KBM-7 (cell line): ENCODE measurements around the gene COPS3.
"Not testable (repeated sequence)": the region's sequence is repeated elsewhere in the genome, so short reads cannot be mapped to it uniquely, and the experiment has no call there.

ENCODE experiments used
- DNase-seq: peaks from one replicate; pipeline ENCODE4 v3.0.0-alpha.2; 2015
- in situ Hi-C: fragments of 300-500 bp; cut with MboI; formaldehyde crosslinking; loops from 2 replicates; pipeline ENCODE4 v1.14.3; 2020; ENCODE audit warnings: low sequenced_read_pairs, low pct_unique_long_range_greater_than_20kb, mixed read lengths

The COPS3 gene

DNA sequence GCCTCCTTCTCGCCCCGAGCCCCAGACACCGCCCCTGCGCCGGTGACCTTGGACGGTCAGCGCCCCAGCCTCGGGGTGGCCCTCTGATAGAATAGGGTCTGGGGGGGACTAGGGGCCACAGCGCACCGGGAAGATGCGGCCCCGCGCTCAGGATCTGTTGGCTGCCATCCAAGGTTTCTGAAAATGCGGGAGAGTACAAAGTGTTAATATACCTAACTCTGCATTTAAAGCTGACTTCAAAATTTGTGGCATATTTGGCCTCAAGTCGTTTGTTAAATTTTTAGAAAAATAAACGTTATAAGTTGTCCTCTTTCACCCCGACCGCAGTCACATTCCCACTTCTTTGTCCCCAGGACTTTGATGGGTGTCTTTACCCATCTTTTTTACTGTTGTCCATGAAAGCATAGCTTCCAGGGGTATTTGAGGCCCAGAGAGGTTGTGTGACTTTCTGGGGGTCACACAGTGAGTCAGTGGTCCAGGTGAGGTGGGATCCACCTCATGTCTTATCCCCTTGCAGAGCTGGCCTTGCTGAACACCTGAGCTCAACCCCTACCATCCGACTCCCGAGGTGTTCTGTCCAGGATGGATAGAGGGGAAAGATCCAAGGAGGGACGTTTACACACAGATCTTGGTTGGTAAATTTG lies 22.9 kb upstream of the COPS3 start:
- no peak for DNase-seq
- in situ Hi-C loops = loop anchor here (25.0 kb wide), 1 partner anchor 292 kb away; no protein-coding TSS in a partner anchor

DNA sequence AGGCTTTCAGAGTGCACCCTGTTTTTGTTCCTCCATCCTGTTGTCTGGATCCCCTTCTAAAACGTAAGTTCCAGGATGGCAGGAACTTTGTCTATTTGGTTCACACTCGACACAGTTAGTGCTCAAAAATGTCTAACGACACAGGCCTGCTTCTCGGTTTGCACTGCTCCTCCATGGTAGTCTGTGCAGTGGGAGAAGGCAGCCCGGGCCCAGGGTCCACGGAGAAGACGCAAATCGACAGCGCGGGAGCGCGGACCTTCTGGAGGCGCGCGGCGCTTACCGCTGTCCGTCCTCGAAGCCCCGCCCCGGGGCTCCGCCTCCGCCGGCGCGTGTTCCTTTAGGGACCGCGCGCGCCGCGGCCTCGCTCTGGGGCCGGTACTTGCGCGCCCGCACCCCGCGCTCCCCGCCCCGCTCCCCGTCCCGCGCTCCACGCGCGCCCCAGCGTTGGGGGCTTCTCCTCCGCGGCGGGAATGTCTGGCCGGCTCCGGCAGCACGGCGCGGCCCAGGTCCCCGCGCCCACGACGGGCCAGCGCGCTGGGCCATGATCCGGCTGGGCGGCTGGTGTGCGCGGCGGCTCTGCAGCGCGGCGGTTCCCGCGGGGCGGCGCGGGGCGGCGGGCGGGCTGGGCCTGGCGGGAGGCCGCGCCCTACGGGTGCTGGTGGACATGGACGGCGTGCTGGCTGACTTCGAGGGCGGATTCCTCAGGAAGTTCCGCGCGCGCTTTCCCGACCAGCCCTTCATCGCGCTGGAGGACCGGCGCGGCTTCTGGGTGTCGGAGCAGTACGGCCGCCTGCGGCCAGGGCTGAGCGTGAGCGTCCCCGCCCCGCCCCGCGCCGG lies 22.2 kb upstream of the COPS3 start, which contains the start of gene NT5M:
Gene NT5M (plus strand): TSS at position 364 of the 837 bp plus-strand sequence. CDS start 178 bp downstream, at position 542.
- in situ Hi-C loops = loop anchor here (25.0 kb wide), 1 partner anchor 291 kb away; no protein-coding TSS in a partner anchor
- DNase-seq = peak; percentile 75

DNA sequence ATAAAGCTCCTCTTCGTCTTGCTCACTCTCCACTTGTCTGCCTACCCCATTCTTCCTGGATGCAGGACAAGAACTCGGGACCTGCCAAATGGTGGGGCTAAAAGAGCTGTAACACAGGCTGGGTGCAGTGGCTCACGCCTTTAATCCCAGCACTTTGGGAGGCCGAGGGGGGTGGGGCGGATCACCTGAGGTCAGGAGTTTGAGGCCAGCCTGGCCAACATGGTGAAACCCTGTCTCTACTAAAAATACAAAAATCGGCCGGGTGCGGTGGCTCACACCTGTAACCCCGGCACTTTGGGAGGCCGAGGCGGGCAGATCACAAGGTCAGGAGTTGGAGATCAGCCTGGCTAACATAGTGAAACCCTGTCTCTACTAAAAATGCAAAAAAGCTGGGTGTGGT lies 20.6 kb upstream of the COPS3 start:
- not testable (repeated sequence) for DNase-seq
- in situ Hi-C loops = loop anchor here (25.0 kb wide), 1 partner anchor 289 kb away; no protein-coding TSS in a partner anchor

DNA sequence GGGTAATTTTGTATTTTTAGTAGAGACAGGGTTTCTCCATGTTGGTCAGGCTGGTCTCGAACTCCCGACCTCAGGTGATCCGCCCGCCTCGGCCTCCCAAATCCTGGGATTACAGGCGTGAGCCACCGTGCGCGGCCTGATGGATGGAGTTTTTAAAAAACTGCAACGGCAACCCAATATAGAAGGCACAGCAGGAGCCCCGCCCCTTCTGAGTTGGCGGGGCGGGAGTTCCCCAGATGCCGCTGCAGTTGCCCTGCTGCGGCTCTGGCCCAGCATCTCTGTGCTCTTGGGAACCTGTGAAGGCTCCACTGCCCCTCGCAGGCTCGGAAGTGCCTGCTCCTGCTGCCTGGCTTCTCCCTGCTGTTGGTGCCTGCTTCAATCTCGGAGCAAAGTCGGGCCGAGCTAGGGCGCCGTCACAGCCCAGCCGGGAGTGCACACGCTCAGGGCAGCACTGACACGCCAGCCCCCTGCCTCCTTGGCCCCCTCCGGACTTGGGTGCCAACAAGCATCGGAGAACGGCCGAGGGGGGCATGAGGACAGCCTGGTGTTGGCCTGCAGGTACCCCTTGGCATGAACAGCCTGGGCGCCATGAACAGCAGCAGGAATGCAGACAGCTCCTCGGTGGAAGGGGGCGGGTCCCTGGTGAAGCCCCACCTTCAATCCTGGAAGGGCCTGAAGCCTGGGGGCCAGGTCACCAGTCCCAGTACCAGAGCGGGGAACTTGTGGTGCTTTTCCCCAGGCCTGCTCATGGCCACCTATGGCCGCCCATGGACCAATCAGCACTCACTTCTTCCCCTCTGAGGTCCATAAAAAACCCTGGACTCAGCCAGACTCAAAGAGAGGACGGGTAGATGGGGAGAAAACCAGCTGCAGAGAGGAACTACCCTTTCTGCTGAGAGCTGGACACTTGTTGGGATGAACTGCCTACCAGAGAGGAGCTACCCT lies 19.9 kb upstream of the COPS3 start:
- DNase-seq = peak; percentile 80
- in situ Hi-C loops = loop anchor here (25.0 kb wide), 1 partner anchor 289 kb away; no protein-coding TSS in a partner anchor

DNA sequence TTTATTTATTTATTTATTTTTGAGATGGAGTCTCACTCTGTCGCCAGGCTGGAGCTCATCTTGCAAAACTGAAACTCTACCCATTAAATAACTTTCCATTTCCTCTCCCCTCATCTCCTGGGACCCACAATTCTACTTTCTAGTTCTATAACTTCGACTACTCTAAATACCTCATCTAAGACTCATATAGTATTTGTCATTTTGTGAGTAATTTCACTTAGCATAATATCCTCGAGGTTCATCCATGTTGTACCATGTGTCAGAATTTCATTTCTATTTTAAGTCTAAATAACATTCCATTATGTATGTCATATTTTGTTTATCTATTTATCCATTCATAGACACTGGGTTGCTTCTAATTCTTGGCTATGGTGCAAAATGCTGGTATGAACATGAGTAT lies 17.1 kb upstream of the COPS3 start:
- no peak for DNase-seq
- in situ Hi-C loops = no loop called here

DNA sequence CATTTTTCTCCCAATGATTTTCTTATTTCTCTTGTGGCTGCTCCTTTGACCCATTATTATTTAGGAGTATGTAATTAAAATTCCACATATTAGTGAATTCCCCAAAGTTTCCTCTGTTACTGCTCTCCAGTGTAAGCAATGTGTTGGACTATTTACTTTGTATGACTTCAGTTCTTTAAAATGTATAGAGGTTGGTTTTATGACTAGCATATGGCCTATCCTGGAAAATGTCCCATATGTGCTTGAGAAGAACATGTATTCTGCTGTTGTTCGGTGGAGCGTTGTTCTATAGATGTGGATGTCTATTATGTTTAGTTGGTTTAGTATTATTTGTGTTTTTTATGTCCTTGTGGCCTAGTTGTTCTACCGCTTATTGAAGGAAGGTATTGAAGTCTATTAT lies 16.2 kb upstream of the COPS3 start:
- in situ Hi-C loops = no loop called here
- DNase-seq = no peak

DNA sequence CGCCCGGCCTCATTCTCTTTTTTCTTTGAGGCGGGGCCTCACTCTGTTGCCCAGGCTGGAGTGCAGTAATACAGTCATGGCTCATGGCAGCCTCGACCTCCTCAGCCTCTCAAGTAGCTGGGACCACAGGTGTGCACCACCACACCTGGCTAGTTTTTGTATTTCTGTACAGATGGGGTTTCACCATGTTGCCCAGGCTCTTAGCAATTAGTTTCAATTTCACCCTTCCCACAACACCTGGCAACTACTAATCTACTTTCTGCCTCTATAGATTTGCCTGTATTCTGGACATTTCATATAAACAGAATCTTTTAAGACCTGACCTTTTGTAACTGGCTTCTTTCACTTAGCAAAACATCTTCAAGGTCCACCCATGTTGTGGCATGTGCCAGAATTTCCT lies 14.1 kb upstream of the COPS3 start:
- no peak for DNase-seq
- in situ Hi-C loops = no loop called here

DNA sequence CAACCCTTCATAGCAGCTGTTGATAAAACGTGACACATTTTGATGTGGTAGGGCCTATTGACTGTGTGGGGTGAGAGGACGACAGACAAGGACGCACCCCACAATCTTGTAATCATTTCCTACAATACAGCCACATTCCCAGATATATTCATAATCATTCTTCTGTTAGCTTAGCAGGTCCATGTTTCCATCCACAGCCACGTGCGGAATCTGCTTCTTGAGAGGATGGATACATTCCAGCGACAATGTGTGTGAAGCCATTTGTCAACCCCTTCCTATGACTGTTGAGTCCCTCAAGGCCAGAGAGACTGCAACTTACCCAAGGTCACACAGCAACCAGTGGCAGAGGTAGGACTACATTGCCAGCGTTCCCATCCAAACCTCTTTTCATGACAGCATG lies 8.7 kb upstream of the COPS3 start:
- in situ Hi-C loops = no loop called here
- no peak for DNase-seq

DNA sequence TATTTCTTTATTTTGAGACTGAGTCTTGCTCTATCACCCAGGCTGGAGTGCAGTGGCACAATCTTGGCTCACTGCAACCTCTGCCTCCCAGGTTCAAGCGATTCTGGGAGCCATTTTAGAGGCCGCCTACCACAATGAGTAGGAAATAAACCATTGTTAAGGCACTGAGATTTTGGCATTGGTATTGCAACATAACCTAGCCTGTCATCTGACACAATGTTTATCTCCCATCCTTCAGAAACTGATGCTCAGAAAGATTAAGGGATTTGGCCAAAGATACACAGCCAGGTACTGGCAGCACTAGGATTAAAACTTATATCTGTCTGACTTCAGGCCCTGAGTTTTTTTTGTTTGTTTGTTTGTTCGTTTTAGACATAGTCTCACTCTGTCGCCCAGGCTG lies 8.0 kb upstream of the COPS3 start:
- no peak for DNase-seq
- in situ Hi-C loops = no loop called here

DNA sequence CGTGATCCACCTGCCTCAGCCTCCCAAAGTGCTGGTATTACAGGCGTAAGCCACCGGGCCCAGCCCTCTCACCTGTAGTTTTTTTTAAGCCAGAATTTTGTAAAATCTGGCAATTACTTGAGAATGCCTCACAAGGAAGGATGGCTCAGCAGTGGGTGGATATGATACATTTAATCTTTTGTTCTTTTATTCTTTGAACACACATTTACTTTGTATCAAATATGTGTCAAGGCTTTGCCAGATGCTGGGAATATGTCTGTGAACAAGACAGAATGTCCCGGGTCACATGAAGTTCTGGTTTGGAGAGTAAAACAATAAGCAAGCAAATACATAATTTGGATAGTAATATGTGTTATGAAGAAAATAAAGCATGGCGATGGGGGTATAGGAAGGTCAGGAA lies 4.9 kb upstream of the COPS3 start:
- no peak for DNase-seq
- in situ Hi-C loops = no loop called here

DNA sequence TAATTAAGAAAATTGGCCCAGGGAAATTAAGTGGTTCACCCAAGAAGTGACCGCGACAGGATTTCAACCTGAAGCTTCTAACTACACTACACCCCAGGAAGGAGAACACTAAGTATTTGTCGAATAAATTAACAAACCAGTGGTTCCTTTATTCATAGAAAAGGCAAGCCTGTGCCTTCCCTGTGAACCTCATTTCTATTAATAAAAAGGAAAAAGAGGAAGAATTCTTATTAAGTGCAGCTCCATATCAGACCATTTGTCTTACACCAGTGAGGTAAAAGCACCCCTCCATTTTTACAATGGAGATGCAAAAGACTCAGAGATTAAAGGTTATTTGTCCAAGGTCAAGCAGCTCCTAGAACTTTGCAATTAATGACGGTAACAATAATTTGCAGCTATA lies 1.7 kb downstream of the COPS3 start:
- in situ Hi-C loops = no loop called here
- DNase-seq = no peak

DNA sequence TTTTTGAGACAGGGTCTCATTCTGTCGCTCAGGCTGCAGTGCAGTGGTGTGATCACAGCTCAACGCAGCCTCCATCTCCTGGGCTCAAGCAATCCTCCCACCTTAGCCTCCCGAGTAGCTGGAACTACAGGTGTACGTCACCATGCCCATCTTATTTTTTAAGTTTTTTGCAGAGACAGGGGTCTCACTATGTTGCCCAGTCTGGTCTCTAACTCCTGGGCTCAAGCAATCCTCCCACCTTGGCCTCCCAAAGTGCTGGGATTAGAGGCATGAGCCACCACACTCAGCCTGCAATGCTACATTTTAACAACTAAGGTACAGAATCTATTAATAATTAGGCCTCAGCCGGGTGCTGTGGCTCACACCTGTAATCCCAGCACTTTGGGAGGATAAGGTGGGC lies 3.6 kb downstream of the COPS3 start:
- DNase-seq, in situ Hi-C loops: not testable (repeated sequence)

DNA sequence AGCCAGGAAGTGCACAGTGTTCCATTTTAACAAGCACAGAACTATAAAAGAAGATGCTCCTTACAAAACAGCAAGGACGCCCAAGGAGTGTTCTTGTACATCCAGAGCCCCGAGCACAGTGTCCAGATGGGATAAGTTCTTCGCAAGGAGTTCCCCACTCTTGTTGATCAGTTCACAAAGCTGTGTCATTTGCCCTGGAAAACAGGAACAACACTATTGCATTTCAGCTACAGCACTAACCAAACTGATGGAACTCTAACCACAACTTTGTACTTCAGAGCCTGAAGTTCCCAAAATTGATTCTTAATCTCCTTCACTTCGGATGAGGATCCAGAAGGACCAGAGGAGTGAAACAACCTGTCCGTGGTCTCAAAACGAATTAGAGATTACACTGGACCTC lies 5.1 kb downstream of the COPS3 start:
- in situ Hi-C loops = no loop called here
- DNase-seq = peak; percentile 69

DNA sequence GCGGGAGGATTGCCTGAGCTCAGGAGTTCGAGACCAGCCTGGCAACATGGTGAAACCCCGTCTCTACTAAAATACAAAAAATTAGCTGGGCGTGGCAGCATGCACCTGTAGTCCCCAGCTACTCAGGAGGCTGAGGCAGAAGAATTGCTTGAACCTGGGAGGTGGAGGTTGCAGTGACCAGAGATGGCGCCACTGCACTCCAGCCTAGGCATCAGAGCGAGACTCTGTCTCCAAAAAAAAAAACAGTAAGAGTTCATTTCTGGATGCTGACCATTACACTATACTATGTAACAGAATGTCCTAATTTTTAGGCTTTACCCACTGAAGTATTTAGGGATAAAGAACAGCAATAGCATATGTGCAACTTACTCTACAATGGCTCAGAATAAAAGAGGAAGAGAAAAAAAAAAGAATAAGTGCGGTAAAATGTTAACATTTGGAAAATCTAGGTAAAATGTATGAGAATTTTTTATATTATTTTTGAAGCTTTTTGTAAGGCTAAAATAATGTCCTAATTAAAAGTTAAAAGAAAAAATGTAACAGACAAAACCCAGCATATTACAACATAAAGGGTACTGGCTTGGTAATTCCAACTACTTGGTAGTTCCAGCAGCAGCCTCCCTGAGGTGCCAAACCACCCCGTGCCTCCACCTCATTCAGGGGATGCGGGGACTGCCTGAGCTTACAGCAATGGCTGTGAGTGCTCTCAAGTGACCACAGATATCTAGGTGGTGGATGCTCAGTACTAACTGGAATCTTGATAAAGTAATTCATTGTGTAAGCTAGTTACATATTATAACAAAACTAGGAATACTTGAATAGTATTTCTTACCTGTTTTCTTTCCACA lies 10.9 kb downstream of the COPS3 start:
- in situ Hi-C loops = no loop called here
- peak; percentile 40 for DNase-seq

DNA sequence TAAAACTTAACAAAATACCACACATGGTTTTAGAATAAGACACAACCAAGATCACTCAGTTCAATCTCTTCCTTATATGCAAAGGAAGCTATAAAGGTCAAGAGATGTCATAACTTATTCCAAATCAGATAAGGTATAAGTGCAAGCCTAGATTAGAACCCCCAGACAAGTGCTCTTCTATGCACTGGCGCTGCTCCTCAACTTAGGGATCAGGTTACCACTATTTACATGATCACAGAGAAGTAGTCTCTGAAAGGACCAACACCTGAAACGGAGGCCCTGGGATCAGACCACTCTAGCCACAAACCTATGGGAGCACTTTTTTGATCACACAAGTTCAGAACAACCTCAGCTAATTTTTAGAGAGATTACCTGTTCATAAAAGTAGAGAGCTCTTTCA lies 16.6 kb downstream of the COPS3 start:
- in situ Hi-C loops = no loop called here
- no peak for DNase-seq

DNA sequence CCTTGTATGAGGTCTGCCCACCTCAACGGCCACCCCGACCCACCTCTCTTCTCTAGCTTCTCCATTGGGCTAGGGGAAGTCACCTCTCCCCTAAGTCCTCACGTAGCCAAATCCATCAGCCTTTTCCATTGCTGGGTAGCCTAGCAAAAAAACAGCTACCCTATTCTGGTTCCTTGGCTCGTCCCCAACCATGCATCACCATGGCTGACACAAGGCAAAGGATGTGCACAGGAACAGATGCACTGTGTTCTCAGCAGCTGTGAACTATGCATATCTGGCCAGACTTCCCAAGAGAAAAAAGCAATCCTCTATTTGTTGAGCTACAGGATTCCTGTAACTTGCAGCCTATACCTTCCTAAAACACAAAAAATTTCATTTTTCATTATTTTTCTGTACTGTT lies 22.0 kb downstream of the COPS3 start:
- in situ Hi-C loops = no loop called here
- DNase-seq = no peak

DNA sequence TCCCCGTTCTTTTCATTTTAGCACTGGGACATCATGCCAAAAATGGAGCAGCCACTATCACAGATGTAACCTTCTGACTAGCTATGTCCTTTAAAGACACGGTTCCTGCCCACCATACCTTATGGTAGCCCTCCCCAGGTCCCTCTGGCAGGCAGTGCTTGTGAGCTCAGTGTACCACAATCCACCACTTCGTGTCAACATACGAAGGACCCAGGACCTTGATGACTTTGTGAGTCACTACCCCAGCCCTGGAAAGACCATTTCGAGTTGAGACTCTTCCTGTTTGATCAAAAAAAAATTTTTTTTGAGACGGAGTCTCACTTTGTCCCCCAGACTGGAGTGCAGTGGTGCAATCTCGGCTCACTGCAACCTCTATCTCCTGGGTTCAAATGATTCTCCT lies 23.0 kb downstream of the COPS3 start:
- in situ Hi-C loops = no loop called here
- no peak for DNase-seq

DNA sequence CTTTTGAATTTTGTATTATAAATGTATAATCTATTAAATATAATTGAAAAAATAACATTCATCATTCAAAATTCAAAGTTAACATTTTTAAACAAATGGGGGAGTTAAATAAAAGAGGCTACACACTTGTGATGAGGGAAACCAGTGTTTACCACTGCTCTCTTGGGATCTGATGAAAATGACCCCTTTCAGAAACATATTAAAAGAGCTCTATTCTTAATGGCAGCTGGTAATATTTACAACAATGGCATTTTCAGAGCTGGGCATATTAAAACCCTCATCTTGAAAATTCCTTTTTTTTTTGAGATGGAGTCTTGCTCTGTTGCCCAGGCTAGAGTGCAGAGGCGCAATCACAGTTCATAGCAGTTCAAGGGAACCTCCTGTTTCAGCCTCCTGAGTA lies 24.7 kb downstream of the COPS3 start:
- in situ Hi-C loops = no loop called here
- no peak for DNase-seq

DNA sequence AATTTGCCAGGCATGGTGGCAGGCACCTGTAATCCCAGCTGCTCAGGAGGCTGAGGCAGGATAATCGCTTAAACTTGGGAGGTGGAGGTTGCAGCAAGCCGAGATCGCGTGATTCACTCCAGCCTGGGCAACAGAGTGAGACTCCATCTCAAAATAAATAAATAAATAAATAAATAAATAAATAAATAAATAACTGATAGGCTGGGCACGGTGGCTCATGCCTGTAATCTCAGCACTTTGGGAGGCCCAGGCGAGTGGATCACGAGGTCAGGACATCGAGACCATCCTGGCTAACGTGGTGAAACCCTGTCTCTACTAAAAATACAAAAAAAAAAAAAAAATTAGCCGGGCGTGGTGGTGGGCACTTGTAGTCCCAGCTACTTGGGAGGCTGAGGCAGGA lies 25.4 kb downstream of the COPS3 start:
- DNase-seq, in situ Hi-C loops: not testable (repeated sequence)
